ENCODE measurements around the gene IL10RB. TPM values are rescaled to one million over a fixed set of nuclear protein-coding genes. Genes with fewer than 3 reads are reported as not detected.

IL10RB gene
- total and polyA plus RNA-seq, 8 donors: 24.0 to 48.2 (median 30.1) TPM

DNA sequence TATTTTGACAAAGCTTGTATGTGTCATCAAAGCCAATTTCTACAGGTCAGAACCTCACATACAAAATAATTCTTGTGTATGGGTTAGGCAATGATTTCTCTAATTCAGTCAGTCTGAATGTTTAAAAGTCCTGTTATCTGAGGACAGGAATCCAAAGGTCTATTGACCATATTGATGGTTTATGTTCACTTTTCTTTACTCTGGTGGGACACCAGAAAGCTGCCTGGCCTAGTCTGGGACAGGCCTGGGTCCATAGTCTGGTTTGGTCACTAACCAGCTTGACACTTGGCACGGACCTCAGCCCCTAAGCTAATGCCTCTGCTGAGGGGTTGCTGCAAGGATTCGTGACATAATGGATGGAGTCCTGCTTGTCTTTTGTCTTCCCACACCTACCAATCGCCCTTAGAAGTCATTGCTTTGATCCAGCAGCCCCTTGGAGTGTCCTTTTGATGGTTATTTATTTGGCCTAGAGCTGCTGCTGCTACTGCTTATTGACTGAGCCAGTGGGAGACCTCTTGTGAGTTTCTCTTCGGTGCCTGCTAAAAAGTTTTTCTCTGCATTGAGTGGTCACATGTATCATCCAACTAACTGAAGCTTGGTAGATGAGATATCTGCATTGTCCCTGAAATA, 20.8 kb upstream of the IL10RB start:
- intact Hi-C loops (cut with DNase I): no loop called here
- H3K9me3 ChIP-seq: no peaks in the 10 kb centered on the region
- TF ChIP-seq, protein P1, sequence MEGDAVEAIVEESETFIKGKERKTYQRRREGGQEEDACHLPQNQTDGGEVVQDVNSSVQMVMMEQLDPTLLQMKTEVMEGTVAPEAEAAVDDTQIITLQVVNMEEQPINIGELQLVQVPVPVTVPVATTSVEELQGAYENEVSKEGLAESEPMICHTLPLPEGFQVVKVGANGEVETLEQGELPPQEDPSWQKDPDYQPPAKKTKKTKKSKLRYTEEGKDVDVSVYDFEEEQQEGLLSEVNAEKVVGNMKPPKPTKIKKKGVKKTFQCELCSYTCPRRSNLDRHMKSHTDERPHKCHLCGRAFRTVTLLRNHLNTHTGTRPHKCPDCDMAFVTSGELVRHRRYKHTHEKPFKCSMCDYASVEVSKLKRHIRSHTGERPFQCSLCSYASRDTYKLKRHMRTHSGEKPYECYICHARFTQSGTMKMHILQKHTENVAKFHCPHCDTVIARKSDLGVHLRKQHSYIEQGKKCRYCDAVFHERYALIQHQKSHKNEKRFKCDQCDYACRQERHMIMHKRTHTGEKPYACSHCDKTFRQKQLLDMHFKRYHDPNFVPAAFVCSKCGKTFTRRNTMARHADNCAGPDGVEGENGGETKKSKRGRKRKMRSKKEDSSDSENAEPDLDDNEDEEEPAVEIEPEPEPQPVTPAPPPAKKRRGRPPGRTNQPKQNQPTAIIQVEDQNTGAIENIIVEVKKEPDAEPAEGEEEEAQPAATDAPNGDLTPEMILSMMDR (IDR thresholded peaks at IDR 0.05): no peak
- no peak for ATAC-seq
- H3K36me3 ChIP-seq: peaks cover 0 to 75% of the 10 kb centered on the region in 2 donors
- no peak overlapping the region for H3K4me3 ChIP-seq
- DNase-seq: no peak
- H3K27me3 ChIP-seq: no peaks in the 10 kb centered on the region
- H3K27ac ChIP-seq: no peak overlapping the region
- H3K4me1 ChIP-seq: peaks cover 0 to 54% of the 10 kb centered on the region in 2 donors

DNA sequence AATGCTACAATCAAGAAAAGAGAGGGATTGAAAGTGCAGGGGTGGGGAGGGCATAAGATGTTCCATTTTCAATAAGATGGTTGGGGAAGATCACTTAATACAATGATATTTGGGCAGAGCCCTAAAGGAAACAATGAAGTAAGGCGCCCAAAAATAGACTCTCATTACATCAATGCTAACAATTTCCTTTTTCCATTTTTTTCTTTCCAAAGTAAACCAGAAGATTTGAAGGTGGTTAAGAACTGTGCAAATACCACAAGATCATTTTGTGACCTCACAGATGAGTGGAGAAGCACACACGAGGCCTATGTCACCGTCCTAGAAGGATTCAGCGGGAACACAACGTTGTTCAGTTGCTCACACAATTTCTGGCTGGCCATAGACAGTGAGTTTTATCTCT, 19.7 kb upstream of the IL10RB start:
- peaks cover 0 to 86% of the 10 kb centered on the region in 2 donors for H3K36me3 ChIP-seq
- H3K4me3 ChIP-seq: no peak overlapping the region
- intact Hi-C loops (cut with DNase I): no loop called here
- H3K27ac ChIP-seq: no peak overlapping the region
- DNase-seq (no peak), ATAC-seq (no peak)
- peaks cover 0 to 47% of the 10 kb centered on the region in 2 donors for H3K4me1 ChIP-seq
- TF ChIP-seq, protein P1 (IDR thresholded peaks at IDR 0.05): no peak
- no peaks in the 10 kb centered on the region for H3K27me3 ChIP-seq
- H3K9me3 ChIP-seq: no peaks in the 10 kb centered on the region

DNA sequence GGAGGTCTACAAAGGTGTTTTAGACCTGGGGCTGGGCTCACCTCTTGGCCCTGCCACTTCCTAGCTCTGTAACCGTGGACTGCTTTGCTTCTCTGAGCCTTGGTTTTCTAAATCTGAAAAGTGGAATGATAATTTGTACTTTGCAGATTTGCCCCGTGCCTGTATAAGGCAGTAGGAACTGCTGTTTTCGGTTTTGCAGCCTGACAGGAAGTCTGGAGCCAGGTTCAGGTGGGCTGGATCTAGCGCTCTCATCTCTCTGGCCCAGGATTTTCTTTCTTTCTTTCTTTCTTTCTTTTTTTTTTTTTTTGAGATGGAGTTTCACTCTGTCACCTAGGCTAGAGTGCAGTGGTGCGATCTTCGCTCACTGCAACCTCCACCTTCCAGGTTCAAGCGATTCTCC, 19.2 kb upstream of the IL10RB start:
- Histone ChIP-seq H3K4me1 (peaks cover 0 to 42% of the 10 kb centered on the region in 2 donors), H3K4me3 (no peak overlapping the region), H3K27ac (peak overlapping the region in 1 of 2 donors; percentile 28), H3K27me3 (no peaks in the 10 kb centered on the region), H3K9me3 (no peaks in the 10 kb centered on the region), H3K36me3 (peaks cover 0 to 88% of the 10 kb centered on the region in 2 donors)
- no peak for ATAC-seq
- TF ChIP-seq, protein P1 (IDR thresholded peaks at IDR 0.05): no peak
- no peak for DNase-seq
- intact Hi-C loops (cut with DNase I): no loop called here

DNA sequence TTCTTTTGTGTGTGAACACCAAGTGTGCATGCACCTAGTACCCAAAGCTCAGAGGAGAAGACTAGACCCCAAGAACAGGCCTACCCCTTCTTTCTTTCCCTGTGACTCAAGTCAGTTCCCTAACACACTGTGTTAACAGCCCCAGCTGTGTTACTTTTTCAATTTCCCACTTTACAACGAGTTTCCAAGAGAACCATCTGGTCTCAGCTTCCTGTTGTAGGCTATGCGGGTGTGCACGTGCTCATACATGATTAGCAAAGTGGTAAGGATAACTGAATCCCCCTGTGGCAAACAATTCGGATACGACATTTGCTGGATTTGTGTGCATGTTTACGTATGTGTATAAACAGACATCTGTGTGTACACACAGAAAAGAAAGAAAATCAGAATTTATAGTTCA, 18.6 kb upstream of the IL10RB start:
- Histone ChIP-seq H3K27ac (peak overlapping the region in 1 of 2 donors; percentile 28), H3K4me1 (peaks cover 0 to 39% of the 10 kb centered on the region in 2 donors), H3K9me3 (no peaks in the 10 kb centered on the region), H3K27me3 (no peaks in the 10 kb centered on the region), H3K4me3 (no peak overlapping the region), H3K36me3 (peaks cover 0 to 91% of the 10 kb centered on the region in 2 donors)
- TF ChIP-seq, protein P1 (IDR thresholded peaks at IDR 0.05): no peak
- DNase-seq: peak in 1 of 4 donors; percentile 5
- intact Hi-C loops (cut with DNase I): no loop called here
- no peak for ATAC-seq

DNA sequence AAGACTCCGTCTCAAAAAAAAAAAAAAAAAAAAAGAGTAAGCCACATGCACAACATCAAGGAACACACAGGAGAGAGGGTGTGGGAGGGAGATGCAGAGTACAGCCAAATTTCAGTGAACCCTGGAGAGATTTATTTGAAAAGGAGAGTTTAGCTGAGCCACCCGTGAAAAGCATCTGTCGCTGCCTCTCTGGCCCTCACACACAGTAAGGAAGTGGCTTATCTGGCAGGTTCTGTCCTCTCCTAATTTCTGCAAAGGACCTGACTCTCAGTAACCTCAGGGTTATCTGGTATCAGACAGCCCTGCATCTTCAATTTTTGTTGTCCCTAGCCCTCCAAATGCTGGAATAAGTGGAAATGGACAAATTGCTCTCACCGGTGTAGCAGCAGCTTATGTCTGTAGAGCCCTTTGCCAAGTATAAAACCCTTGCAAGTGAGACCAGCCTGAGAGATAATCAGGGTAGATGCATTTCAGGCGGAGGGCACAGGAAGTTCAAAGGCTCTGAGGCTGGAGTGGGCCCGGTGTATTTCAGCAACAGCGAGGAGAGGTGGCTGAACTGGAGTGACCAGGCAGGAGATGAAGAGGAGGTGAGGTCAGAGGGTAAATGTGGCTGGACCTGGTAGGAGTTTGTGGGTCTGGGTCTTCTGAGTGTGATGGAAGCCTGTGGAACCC, 16.7 kb upstream of the IL10RB start:
- H3K36me3 ChIP-seq: peaks cover 0 to 100% of the 10 kb centered on the region in 2 donors
- no peak overlapping the region for H3K27ac ChIP-seq
- no peaks in the 10 kb centered on the region for H3K27me3 ChIP-seq
- no peak overlapping the region for H3K4me3 ChIP-seq
- TF ChIP-seq, protein P1 (IDR thresholded peaks at IDR 0.05): no peak
- H3K4me1 ChIP-seq: peaks cover 0 to 23% of the 10 kb centered on the region in 2 donors
- no peak for DNase-seq
- intact Hi-C loops (cut with DNase I): no loop called here
- no peak for ATAC-seq
- H3K9me3 ChIP-seq: no peaks in the 10 kb centered on the region

Data from left lung (tissue), 10 donors.